Measurements from ENCODE around the gene MCM9.

The MCM9 gene

DNA sequence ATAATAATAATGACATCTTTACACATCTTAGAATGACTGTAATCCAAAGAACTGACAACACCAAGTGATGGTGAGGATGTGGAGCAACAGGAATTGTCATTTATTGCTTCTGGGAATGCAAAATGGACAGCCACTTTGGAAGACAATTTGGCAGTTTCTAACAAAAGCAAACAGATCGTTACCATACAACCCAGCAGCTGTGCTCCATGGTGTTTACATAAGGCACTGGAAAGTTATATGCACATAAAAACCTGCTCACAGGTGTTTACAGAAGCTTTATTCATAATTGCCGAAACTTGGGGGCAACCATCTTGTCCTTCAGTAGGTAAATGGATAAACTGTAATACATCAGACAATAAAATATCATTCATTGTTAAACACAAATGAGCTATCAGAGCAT is 59.3 kb downstream of the MCM9 start:
- no peak overlapping the region for H2BK12ac ChIP-seq (ENCODE audit: low read length)
- no peak overlapping the region for H2AFZ ChIP-seq (ENCODE audit: low read length)
- H3K23ac ChIP-seq (ENCODE audit: low read depth, low read length, poor library complexity): no peak overlapping the region
- no peak overlapping the region for H3K4me3 ChIP-seq (ENCODE audit: low read length in 2 of 2)
- no peak overlapping the region for H3K18ac ChIP-seq (ENCODE audit: low read length)
- WGBS, 2 donors (ENCODE audit: extremely low coverage in 2 of 2, insufficient read length in 2 of 2, insufficient replicate concordance in 1 of 2): no CpG with 5 or more reads among the region's 2 CpGs
- H2BK15ac ChIP-seq (ENCODE audit: low read length): no peak overlapping the region
- H3K79me1 ChIP-seq (ENCODE audit: low read depth, low read length): no peaks in the 10 kb centered on the region
- no peaks in the 10 kb centered on the region for H3K4me1 ChIP-seq (ENCODE audit: control insufficient read depth in 2 of 2, insufficient read depth in 1 of 2, low read depth in 1 of 2, low read length in 2 of 2)
- H3K27me3 ChIP-seq (ENCODE audit: control insufficient read depth in 3 of 3, insufficient read depth in 3 of 3, low read depth in 1 of 3, low read length in 3 of 3): no peaks in the 10 kb centered on the region
- no peak overlapping the region for H3K9ac ChIP-seq (ENCODE audit: low read depth, low read length, poor library complexity)
- H3K9me3 ChIP-seq (replicated peaks in 1 of 2; ENCODE audit: control insufficient read depth in 2 of 2, insufficient read depth in 1 of 2, low read depth in 1 of 2, low read length in 2 of 2): no peaks in the 10 kb centered on the region
- H2BK120ac ChIP-seq (ENCODE audit: low read depth, low read length): no peak overlapping the region
- no peak overlapping the region for H3K4ac ChIP-seq (ENCODE audit: low read length)
- no peak overlapping the region for H3K14ac ChIP-seq (ENCODE audit: low read length)
- no peak for DNase-seq (ENCODE audit: low spot score)
- no peak overlapping the region for H3K27ac ChIP-seq (replicated peaks; ENCODE audit: low read length)
- H3K36me3 ChIP-seq (replicated peaks in 1 of 2; ENCODE audit: control insufficient read depth in 2 of 2, insufficient read depth in 2 of 2, low read length in 2 of 2): no peaks in the 10 kb centered on the region
- no peak overlapping the region for H2AK5ac ChIP-seq (ENCODE audit: low read depth, low read length)
- no peak overlapping the region for H4K8ac ChIP-seq (ENCODE audit: low read depth, low read length)
- no peak overlapping the region for H4K91ac ChIP-seq (ENCODE audit: low read depth, low read length, poor library complexity)
- no peak overlapping the region for H3K4me2 ChIP-seq (ENCODE audit: insufficient read depth, low read length, poor library complexity, severe bottlenecking)
- H2BK5ac ChIP-seq (ENCODE audit: low read length): no peak overlapping the region

DNA sequence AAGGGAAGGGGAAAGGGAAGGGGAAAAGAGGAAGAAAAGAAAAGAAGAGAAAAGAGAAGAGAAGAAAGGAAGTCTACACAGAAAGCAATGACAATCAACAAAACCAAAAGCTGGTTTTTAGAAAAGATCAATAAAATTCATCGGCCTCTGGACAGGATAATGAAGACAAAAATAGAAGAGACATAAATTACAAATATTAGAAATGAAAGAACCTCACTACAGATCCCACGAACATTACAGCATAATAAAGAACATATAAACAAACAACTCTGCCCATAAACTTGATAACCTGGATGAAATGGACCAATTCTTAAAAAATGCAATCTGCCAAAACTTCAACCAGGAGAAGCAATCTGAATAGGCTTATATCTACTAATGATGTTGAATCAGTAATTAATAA is 61.7 kb downstream of the MCM9 start:
- no peak overlapping the region for H3K23ac ChIP-seq (ENCODE audit: low read depth, low read length, poor library complexity)
- no peaks in the 10 kb centered on the region for H3K79me1 ChIP-seq (ENCODE audit: low read depth, low read length)
- no peak overlapping the region for H2BK15ac ChIP-seq (ENCODE audit: low read length)
- DNase-seq (ENCODE audit: low spot score): no peak
- no peak overlapping the region for H3K4ac ChIP-seq (ENCODE audit: low read length)
- H2AK5ac ChIP-seq (ENCODE audit: low read depth, low read length): no peak overlapping the region
- H3K14ac ChIP-seq (ENCODE audit: low read length): no peak overlapping the region
- H3K4me2 ChIP-seq (ENCODE audit: insufficient read depth, low read length, poor library complexity, severe bottlenecking): no peak overlapping the region
- H3K27me3 ChIP-seq (ENCODE audit: control insufficient read depth in 3 of 3, insufficient read depth in 3 of 3, low read depth in 1 of 3, low read length in 3 of 3): no peaks in the 10 kb centered on the region
- H2BK5ac ChIP-seq (ENCODE audit: low read length): no peak overlapping the region
- H3K36me3 ChIP-seq (replicated peaks in 1 of 2; ENCODE audit: control insufficient read depth in 2 of 2, insufficient read depth in 2 of 2, low read length in 2 of 2): no peaks in the 10 kb centered on the region
- no peak overlapping the region for H2AFZ ChIP-seq (ENCODE audit: low read length)
- no peak overlapping the region for H2BK120ac ChIP-seq (ENCODE audit: low read depth, low read length)
- WGBS, 2 donors (ENCODE audit: extremely low coverage in 2 of 2, insufficient read length in 2 of 2, insufficient replicate concordance in 1 of 2): no CpG with 5 or more reads among the region's 2 CpGs
- H4K8ac ChIP-seq (ENCODE audit: low read depth, low read length): no peak overlapping the region
- H3K9me3 ChIP-seq (replicated peaks in 1 of 2; ENCODE audit: control insufficient read depth in 2 of 2, insufficient read depth in 1 of 2, low read depth in 1 of 2, low read length in 2 of 2): no peaks in the 10 kb centered on the region
- no peak overlapping the region for H3K4me3 ChIP-seq (ENCODE audit: low read length in 2 of 2)
- H3K18ac ChIP-seq (ENCODE audit: low read length): no peak overlapping the region
- H3K9ac ChIP-seq (ENCODE audit: low read depth, low read length, poor library complexity): no peak overlapping the region
- H4K91ac ChIP-seq (ENCODE audit: low read depth, low read length, poor library complexity): no peak overlapping the region
- H3K27ac ChIP-seq (replicated peaks; ENCODE audit: low read length): no peak overlapping the region
- no peak overlapping the region for H2BK12ac ChIP-seq (ENCODE audit: low read length)
- no peaks in the 10 kb centered on the region for H3K4me1 ChIP-seq (ENCODE audit: control insufficient read depth in 2 of 2, insufficient read depth in 1 of 2, low read depth in 1 of 2, low read length in 2 of 2)

DNA sequence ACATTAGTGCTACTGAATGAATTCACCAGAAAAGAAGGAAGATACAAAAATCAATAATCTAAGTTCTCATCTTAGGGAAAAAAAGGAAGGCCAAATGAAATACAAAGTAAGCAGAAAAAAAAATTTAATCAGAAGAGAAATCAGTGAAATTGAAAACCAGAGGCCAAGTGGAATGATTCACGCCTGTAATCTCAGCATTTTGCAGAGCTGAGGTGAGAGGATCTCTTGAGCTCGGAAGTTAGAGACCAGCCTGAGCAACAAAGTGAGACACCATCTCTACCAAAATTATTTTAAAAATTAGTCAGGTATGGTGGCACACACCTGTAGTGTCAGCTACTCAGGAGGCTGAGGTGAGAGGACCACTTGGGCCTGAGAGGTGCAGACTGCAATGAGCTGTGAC is 62.2 kb downstream of the MCM9 start:
- no CpG with 5 or more reads among the region's 2 CpGs for WGBS, 2 donors (ENCODE audit: extremely low coverage in 2 of 2, insufficient read length in 2 of 2, insufficient replicate concordance in 1 of 2)

DNA sequence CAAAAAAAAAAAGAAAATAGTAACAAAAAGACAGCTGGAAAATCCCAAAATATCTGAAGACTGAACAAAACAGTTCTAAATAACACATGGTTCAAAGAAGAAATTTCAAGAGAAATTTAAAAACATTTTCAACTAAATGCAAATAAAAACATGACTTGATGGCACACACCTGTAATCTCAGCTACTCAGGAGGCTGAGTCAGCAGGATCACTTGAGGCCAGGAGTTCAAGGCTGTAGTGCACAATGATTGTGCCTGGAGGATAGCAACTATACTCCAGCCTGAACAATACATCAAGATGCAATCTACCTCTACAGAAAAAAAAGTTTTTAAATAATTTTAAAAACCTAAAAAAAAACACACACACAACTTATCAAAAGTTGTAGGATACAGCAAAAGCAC is 62.6 kb downstream of the MCM9 start:
- no peak overlapping the region for H3K23ac ChIP-seq (ENCODE audit: low read depth, low read length, poor library complexity)
- H3K9me3 ChIP-seq (replicated peaks in 1 of 2; ENCODE audit: control insufficient read depth in 2 of 2, insufficient read depth in 1 of 2, low read depth in 1 of 2, low read length in 2 of 2): no peaks in the 10 kb centered on the region
- no peak for DNase-seq (ENCODE audit: low spot score)
- H3K27me3 ChIP-seq (ENCODE audit: control insufficient read depth in 3 of 3, insufficient read depth in 3 of 3, low read depth in 1 of 3, low read length in 3 of 3): no peaks in the 10 kb centered on the region
- H3K27ac ChIP-seq (replicated peaks; ENCODE audit: low read length): no peak overlapping the region
- H2AK5ac ChIP-seq (ENCODE audit: low read depth, low read length): no peak overlapping the region
- no peak overlapping the region for H2BK5ac ChIP-seq (ENCODE audit: low read length)
- no peak overlapping the region for H2BK15ac ChIP-seq (ENCODE audit: low read length)
- no peak overlapping the region for H3K14ac ChIP-seq (ENCODE audit: low read length)
- no peak overlapping the region for H3K4me2 ChIP-seq (ENCODE audit: insufficient read depth, low read length, poor library complexity, severe bottlenecking)
- H2BK12ac ChIP-seq (ENCODE audit: low read length): no peak overlapping the region
- H4K91ac ChIP-seq (ENCODE audit: low read depth, low read length, poor library complexity): no peak overlapping the region
- H3K4me1 ChIP-seq (ENCODE audit: control insufficient read depth in 2 of 2, insufficient read depth in 1 of 2, low read depth in 1 of 2, low read length in 2 of 2): no peaks in the 10 kb centered on the region
- no peak overlapping the region for H2AFZ ChIP-seq (ENCODE audit: low read length)
- no peak overlapping the region for H4K8ac ChIP-seq (ENCODE audit: low read depth, low read length)
- no peak overlapping the region for H3K4ac ChIP-seq (ENCODE audit: low read length)
- H3K4me3 ChIP-seq (ENCODE audit: low read length in 2 of 2): no peak overlapping the region
- no peak overlapping the region for H3K18ac ChIP-seq (ENCODE audit: low read length)
- H2BK120ac ChIP-seq (ENCODE audit: low read depth, low read length): no peak overlapping the region
- no peaks in the 10 kb centered on the region for H3K36me3 ChIP-seq (replicated peaks in 1 of 2; ENCODE audit: control insufficient read depth in 2 of 2, insufficient read depth in 2 of 2, low read length in 2 of 2)
- H3K79me1 ChIP-seq (ENCODE audit: low read depth, low read length): no peaks in the 10 kb centered on the region
- no peak overlapping the region for H3K9ac ChIP-seq (ENCODE audit: low read depth, low read length, poor library complexity)

More for the DNA sequence above, 62.2 kb downstream of the MCM9 start:
- no peak overlapping the region for H4K91ac ChIP-seq (ENCODE audit: low read depth, low read length, poor library complexity)
- H3K9me3 ChIP-seq (replicated peaks in 1 of 2; ENCODE audit: control insufficient read depth in 2 of 2, insufficient read depth in 1 of 2, low read depth in 1 of 2, low read length in 2 of 2): no peaks in the 10 kb centered on the region
- no peak overlapping the region for H2BK12ac ChIP-seq (ENCODE audit: low read length)
- H3K79me1 ChIP-seq (ENCODE audit: low read depth, low read length): no peaks in the 10 kb centered on the region
- H4K8ac ChIP-seq (ENCODE audit: low read depth, low read length): no peak overlapping the region
- no peaks in the 10 kb centered on the region for H3K27me3 ChIP-seq (ENCODE audit: control insufficient read depth in 3 of 3, insufficient read depth in 3 of 3, low read depth in 1 of 3, low read length in 3 of 3)
- H3K27ac ChIP-seq (replicated peaks; ENCODE audit: low read length): no peak overlapping the region
- H2BK120ac ChIP-seq (ENCODE audit: low read depth, low read length): no peak overlapping the region
- no peak overlapping the region for H2AFZ ChIP-seq (ENCODE audit: low read length)
- H3K36me3 ChIP-seq (replicated peaks in 1 of 2; ENCODE audit: control insufficient read depth in 2 of 2, insufficient read depth in 2 of 2, low read length in 2 of 2): no peaks in the 10 kb centered on the region
- no peaks in the 10 kb centered on the region for H3K4me1 ChIP-seq (ENCODE audit: control insufficient read depth in 2 of 2, insufficient read depth in 1 of 2, low read depth in 1 of 2, low read length in 2 of 2)
- no peak overlapping the region for H2BK5ac ChIP-seq (ENCODE audit: low read length)
- H3K4ac ChIP-seq (ENCODE audit: low read length): no peak overlapping the region
- H3K4me2 ChIP-seq (ENCODE audit: insufficient read depth, low read length, poor library complexity, severe bottlenecking): no peak overlapping the region
- H2BK15ac ChIP-seq (ENCODE audit: low read length): no peak overlapping the region
- H2AK5ac ChIP-seq (ENCODE audit: low read depth, low read length): no peak overlapping the region
- no peak overlapping the region for H3K14ac ChIP-seq (ENCODE audit: low read length)
- no peak for DNase-seq (ENCODE audit: low spot score)
- H3K9ac ChIP-seq (ENCODE audit: low read depth, low read length, poor library complexity): no peak overlapping the region
- no peak overlapping the region for H3K23ac ChIP-seq (ENCODE audit: low read depth, low read length, poor library complexity)
- H3K4me3 ChIP-seq (ENCODE audit: low read length in 2 of 2): no peak overlapping the region
- no peak overlapping the region for H3K18ac ChIP-seq (ENCODE audit: low read length)
